HEK293 (cell line): ENCODE data around the gene IL1RL2.

Experiments used
- CTCF ChIA-PET: fragments of 350-600 bp; formaldehyde crosslinking; extraction: SDS; loops from one replicate; lab custom pipeline; 2021; ENCODE audit warnings: antibody characterized with exemption; lab: Yijun Ruan, JAX
- POLR2A ChIA-PET: fragments of 300-600 bp; formaldehyde crosslinking; extraction: SDS; loops from one replicate; lab custom pipeline; 2020; ENCODE audit warnings: antibody characterized with exemption, inconsistent platforms; lab: Yijun Ruan, JAX
- H3K27ac ChIP-seq: fragments of 200-500 bp; sonication (Bioruptor generic); 2 replicates; pipeline ENCODE4 v1.5.1; 2014; ENCODE audit warnings: low read depth, low read length, control low read depth, inconsistent platforms; ENCODE audit errors: extremely low read depth
- H3K36me3 ChIP-seq, 2 experiments: fragments of 200-500 bp in 1 of 2; sonication (Bioruptor generic) in 1 of 2; 1 replicate in 1 of 2; 2 replicates in 1 of 2; pipeline ENCODE4 v1.5.1; 2014 to 2017; ENCODE audit warnings: inconsistent platforms in 2 of 2, low read length in 2 of 2; ENCODE audit not compliant: control insufficient read depth in 2 of 2, insufficient read depth in 1 of 2
- H3K4me1 ChIP-seq: fragments of 200-500 bp; sonication (Bioruptor generic); 2 replicates; pipeline ENCODE4 v1.5.1; 2014; ENCODE audit warnings: mild to moderate bottlenecking, low read length, inconsistent platforms; ENCODE audit not compliant: control insufficient read depth, insufficient read depth
- H3K4me3 ChIP-seq: 2 replicates; pipeline ENCODE4 v1.5.1; 2011; ENCODE audit warnings: low read depth, mild to moderate bottlenecking, control low read depth, low read length, moderate library complexity
- H3K9me3 ChIP-seq: fragments of 200-500 bp; sonication (Bioruptor generic); 2 replicates; pipeline ENCODE4 v1.5.1; 2014; ENCODE audit warnings: low read depth, low read length, inconsistent platforms; ENCODE audit not compliant: control insufficient read depth, insufficient read depth
- EGR2 ChIP-seq: fragments of 450-650 bp; formaldehyde crosslinking; IDR thresholded peaks from 2 replicates; pipeline ENCODE4 v1.5.1; 2016; ENCODE audit warnings: low read depth, missing biosample characterization, missing genetic modification characterization
- GLI2 ChIP-seq: fragments of 450-650 bp; formaldehyde crosslinking; IDR thresholded peaks from 2 replicates; pipeline ENCODE4; 2017; ENCODE audit warnings: missing biosample characterization, missing genetic modification characterization, low read depth, borderline replicate concordance
- GLI4 ChIP-seq: fragments of 450-650 bp; formaldehyde crosslinking; IDR thresholded peaks from 2 replicates; pipeline ENCODE4 v1.5.1; 2016; ENCODE audit warnings: missing biosample characterization, missing genetic modification characterization
- KLF8 ChIP-seq: fragments of 450-650 bp; formaldehyde crosslinking; IDR thresholded peaks from 2 replicates; pipeline ENCODE4 v1.5.1; 2016; ENCODE audit warnings: missing biosample characterization, missing genetic modification characterization
- SP3 ChIP-seq: fragments of 450-650 bp; formaldehyde crosslinking; IDR thresholded peaks from 2 replicates; pipeline ENCODE4 v1.5.1; 2016; ENCODE audit warnings: missing biosample characterization, missing genetic modification characterization
- ZNF10 ChIP-seq: fragments of 450-650 bp; formaldehyde crosslinking; IDR thresholded peaks from 2 replicates; pipeline ENCODE4 v1.5.1; 2017; ENCODE audit warnings: missing biosample characterization, missing genetic modification characterization
- ZNF169 ChIP-seq: fragments of 450-650 bp; formaldehyde crosslinking; IDR thresholded peaks from 2 replicates; pipeline ENCODE4 v1.5.1; 2016; ENCODE audit warnings: missing biosample characterization, missing genetic modification characterization
- ZNF211 ChIP-seq: fragments of 450-650 bp; formaldehyde crosslinking; IDR thresholded peaks from 2 replicates; pipeline ENCODE4 v1.5.1; 2016; ENCODE audit warnings: low read depth, missing biosample characterization, missing genetic modification characterization
- ZNF239 ChIP-seq: fragments of 450-650 bp; formaldehyde crosslinking; IDR thresholded peaks from 2 replicates; pipeline ENCODE4 v1.5.1; 2016; ENCODE audit warnings: missing biosample characterization, missing genetic modification characterization
- ZNF292 ChIP-seq: fragments of 450-650 bp; formaldehyde crosslinking; IDR thresholded peaks from 2 replicates; pipeline ENCODE4 v1.5.1; 2016; ENCODE audit warnings: low read depth, missing biosample characterization, missing genetic modification characterization, borderline replicate concordance
- ZNF404 ChIP-seq: fragments of 450-650 bp; formaldehyde crosslinking; IDR thresholded peaks from 2 replicates; pipeline ENCODE4 v1.5.1; 2017; ENCODE audit warnings: missing biosample characterization, missing genetic modification characterization
- ZNF529 ChIP-seq: fragments of 450-650 bp; formaldehyde crosslinking; IDR thresholded peaks from 2 replicates; pipeline ENCODE4 v1.5.1; 2017; ENCODE audit warnings: missing genetic modification characterization, missing biosample characterization; ENCODE audit not compliant: insufficient replicate concordance
- ZNF560 ChIP-seq: fragments of 450-650 bp; formaldehyde crosslinking; IDR thresholded peaks from 2 replicates; pipeline ENCODE4 v1.5.1; 2017; ENCODE audit warnings: missing biosample characterization, missing genetic modification characterization, borderline replicate concordance
- ZNF600 ChIP-seq: fragments of 450-650 bp; formaldehyde crosslinking; IDR thresholded peaks from 2 replicates; pipeline ENCODE4 v1.5.1; 2016; ENCODE audit warnings: missing biosample characterization, missing genetic modification characterization
- TF ChIP-seq, protein P1 (sequence below): fragments of 450-650 bp; formaldehyde crosslinking; IDR thresholded peaks from 2 replicates; pipeline ENCODE4 v1.5.1; 2016; ENCODE audit warnings: missing biosample characterization, missing genetic modification characterization, low read depth
- TF ChIP-seq, protein P2 (sequence below): sonication (generic); formaldehyde crosslinking; IDR thresholded peaks from 2 replicates; pipeline ENCODE4 v1.8.1; 2022; ENCODE audit warnings: mild to moderate bottlenecking, moderate library complexity, missing genetic modification reagents
- TF ChIP-seq, protein P3 (sequence below): fragments of 450-650 bp; formaldehyde crosslinking; IDR thresholded peaks from 2 replicates; pipeline ENCODE4 v1.5.1; 2016; ENCODE audit warnings: missing biosample characterization, missing genetic modification characterization, low read depth
- TF ChIP-seq, protein P4 (sequence below): fragments of 450-650 bp; formaldehyde crosslinking; IDR thresholded peaks from 2 replicates; pipeline ENCODE4; 2016; ENCODE audit warnings: missing biosample characterization, missing genetic modification characterization

IL1RL2 gene

DNA sequence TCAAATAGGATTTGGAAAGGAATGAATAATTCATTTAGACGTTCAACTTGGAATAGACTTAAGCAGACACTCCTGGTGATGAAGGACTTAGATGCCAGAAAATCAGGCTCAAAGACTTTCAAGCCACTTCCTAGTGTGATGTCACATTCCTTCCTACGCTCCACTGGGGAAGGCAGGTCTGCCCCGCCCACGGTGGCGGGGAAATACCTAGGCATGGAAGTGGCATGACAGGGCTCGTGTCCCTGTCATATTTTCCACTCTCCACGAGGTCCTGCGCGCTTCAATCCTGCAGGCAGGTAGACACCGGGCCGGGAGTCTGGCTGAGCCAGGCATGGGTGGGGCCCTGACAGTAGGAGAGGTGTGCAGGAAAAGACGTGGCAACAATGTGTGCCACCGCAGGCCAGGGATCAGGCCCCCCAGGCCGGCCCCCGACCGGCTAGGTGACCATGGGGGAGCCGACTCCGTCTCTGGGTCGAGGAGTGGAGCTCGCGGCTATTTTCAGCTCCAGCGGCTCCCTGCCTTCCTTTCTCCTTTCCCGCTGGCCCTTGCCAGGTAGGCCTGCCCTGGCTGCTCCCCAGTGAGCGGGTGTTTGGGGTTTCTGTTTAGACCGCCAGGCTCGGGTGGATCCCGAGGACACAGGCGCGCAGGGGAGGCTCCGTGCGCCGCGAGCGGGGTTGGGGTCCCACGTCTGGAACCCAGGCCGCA, at the start of gene IL1RL2:
TSS of gene IL1RL2 (plus strand) at position 233 of the 705 bp plus-strand sequence. CDS start 845 bp downstream, outside the sequence.
- POLR2A ChIA-PET: no interaction called here
- TF ChIP-seq, protein P1, sequence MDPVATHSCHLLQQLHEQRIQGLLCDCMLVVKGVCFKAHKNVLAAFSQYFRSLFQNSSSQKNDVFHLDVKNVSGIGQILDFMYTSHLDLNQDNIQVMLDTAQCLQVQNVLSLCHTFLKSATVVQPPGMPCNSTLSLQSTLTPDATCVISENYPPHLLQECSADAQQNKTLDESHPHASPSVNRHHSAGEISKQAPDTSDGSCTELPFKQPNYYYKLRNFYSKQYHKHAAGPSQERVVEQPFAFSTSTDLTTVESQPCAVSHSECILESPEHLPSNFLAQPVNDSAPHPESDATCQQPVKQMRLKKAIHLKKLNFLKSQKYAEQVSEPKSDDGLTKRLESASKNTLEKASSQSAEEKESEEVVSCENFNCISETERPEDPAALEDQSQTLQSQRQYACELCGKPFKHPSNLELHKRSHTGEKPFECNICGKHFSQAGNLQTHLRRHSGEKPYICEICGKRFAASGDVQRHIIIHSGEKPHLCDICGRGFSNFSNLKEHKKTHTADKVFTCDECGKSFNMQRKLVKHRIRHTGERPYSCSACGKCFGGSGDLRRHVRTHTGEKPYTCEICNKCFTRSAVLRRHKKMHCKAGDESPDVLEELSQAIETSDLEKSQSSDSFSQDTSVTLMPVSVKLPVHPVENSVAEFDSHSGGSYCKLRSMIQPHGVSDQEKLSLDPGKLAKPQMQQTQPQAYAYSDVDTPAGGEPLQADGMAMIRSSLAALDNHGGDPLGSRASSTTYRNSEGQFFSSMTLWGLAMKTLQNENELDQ (tag by site-specific recombination): no peak
- TF ChIP-seq, all 188 proteins: peak for 0
- no peaks in the 10 kb centered on the region for H3K9me3 ChIP-seq
- H3K36me3 ChIP-seq: no peaks in the 10 kb centered on the region
- H3K27ac ChIP-seq: no peak within 1 kb of the TSS
- CTCF ChIA-PET: interaction anchor here (0.6 to 1.0 kb wide), 2 partner anchors 167 to 1738 kb away, joined by 3 to 4 read pairs; no protein-coding TSS in a partner anchor
- H3K4me3 ChIP-seq: no peak within 1 kb of the TSS
- H3K4me1 ChIP-seq: no peaks in the 10 kb centered on the region

DNA sequence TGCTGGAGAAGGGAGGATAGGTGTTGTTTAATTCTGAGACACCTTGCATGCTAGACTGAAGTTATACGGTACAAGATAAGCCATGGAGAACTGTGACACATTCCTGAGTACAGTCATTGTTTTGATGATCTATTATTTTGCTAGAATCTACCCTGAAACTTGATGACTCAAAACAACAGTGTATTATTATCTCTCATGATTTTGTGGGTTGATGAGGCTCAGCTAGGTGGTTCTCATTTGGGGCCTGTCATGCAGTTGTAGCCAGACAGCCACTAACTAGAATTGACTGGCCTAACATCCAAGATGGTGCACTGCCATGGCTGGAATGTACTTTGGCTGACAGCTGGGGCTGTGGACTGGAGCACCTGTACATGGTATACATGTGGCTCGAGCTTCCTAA, 49.7 kb upstream of the IL1RL2 start:
- no peaks in the 10 kb centered on the region for H3K9me3 ChIP-seq
- ChIA-PET CTCF (no interaction called here), POLR2A (no interaction called here)
- H3K27ac ChIP-seq: no peak overlapping the region
- no peaks in the 10 kb centered on the region for H3K36me3 ChIP-seq
- no peaks in the 10 kb centered on the region for H3K4me1 ChIP-seq
- no peak overlapping the region for H3K4me3 ChIP-seq
- no peak for TF ChIP-seq ZNF239 (tag by site-specific recombination)
- TF ChIP-seq, protein P2, sequence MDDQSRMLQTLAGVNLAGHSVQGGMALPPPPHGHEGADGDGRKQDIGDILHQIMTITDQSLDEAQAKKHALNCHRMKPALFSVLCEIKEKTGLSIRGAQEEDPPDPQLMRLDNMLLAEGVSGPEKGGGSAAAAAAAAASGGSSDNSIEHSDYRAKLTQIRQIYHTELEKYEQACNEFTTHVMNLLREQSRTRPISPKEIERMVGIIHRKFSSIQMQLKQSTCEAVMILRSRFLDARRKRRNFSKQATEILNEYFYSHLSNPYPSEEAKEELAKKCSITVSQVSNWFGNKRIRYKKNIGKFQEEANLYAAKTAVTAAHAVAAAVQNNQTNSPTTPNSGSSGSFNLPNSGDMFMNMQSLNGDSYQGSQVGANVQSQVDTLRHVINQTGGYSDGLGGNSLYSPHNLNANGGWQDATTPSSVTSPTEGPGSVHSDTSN (CRISPR knock-in tag): no peak
- no peak for TF ChIP-seq EGR2 (tag by site-specific recombination)
- no peak for TF ChIP-seq ZNF600
- TF ChIP-seq ZNF169 (tag by site-specific recombination): no peak
- no peak for TF ChIP-seq ZNF10 (tag by site-specific recombination)
- no peak for TF ChIP-seq ZNF404 (tag by site-specific recombination)
- TF ChIP-seq ZNF211 (tag by site-specific recombination): no peak
- TF ChIP-seq KLF8 (tag by site-specific recombination): no peak
- no peak for TF ChIP-seq GLI4
- no peak for TF ChIP-seq ZNF529 (tag by site-specific recombination)
- no peak for TF ChIP-seq GLI2 (tag by site-specific recombination)

DNA sequence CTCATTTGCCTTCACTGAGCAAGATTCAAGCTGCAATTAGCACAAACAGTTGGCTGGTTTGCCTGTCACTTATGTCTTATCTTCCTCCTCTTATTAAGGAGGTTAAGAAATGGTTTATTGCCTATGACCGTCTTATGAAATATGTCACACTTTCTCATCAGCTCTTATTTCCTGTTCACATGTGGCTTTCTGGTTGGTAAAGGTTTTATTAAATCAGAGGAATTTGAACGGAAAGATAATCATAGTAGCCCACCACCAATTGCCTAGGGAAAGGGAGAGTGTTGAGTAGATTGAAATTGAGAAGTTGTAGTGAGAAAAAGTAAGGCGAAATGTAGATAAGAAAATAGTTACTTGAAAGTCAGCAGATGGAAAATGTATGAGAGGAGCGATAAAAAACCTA, 48.5 kb upstream of the IL1RL2 start:
- CTCF ChIA-PET: no interaction called here
- H3K36me3 ChIP-seq: no peaks in the 10 kb centered on the region
- POLR2A ChIA-PET: no interaction called here
- H3K4me3 ChIP-seq: no peak overlapping the region
- no peak overlapping the region for H3K27ac ChIP-seq
- no peaks in the 10 kb centered on the region for H3K4me1 ChIP-seq
- no peaks in the 10 kb centered on the region for H3K9me3 ChIP-seq
- TF ChIP-seq, protein P3, sequence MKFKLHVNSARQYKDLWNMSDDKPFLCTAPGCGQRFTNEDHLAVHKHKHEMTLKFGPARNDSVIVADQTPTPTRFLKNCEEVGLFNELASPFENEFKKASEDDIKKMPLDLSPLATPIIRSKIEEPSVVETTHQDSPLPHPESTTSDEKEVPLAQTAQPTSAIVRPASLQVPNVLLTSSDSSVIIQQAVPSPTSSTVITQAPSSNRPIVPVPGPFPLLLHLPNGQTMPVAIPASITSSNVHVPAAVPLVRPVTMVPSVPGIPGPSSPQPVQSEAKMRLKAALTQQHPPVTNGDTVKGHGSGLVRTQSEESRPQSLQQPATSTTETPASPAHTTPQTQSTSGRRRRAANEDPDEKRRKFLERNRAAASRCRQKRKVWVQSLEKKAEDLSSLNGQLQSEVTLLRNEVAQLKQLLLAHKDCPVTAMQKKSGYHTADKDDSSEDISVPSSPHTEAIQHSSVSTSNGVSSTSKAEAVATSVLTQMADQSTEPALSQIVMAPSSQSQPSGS (tag by site-specific recombination): no peak
- no peak for TF ChIP-seq SP3 (tag by site-specific recombination)
- TF ChIP-seq, protein P4, sequence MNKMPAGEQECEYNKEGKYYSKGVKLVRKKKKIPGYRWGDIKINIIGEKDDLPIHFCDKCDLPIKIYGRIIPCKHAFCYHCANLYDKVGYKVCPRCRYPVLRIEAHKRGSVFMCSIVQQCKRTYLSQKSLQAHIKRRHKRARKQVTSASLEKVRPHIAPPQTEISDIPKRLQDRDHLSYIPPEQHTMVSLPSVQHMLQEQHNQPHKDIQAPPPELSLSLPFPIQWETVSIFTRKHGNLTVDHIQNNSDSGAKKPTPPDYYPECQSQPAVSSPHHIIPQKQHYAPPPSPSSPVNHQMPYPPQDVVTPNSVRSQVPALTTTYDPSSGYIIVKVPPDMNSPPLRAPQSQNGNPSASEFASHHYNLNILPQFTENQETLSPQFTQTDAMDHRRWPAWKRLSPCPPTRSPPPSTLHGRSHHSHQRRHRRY (tag by site-specific recombination): no peak
- no peak for TF ChIP-seq ZNF292 (tag by site-specific recombination)
- TF ChIP-seq ZNF560 (tag by site-specific recombination): no peak
